ENCODE measurements around the gene FBXO22.
"Not testable (repeated sequence)": the region's sequence is repeated elsewhere in the genome, so short reads cannot be mapped to it uniquely, and the experiment has no call there.

Gene FBXO22

GRCh38 chr15:75903331-75904239 lies at the start of gene FBXO22:
TSS of gene FBXO22 (plus strand) at chr15:75903878. CDS start at chr15:75903964, 86 bp downstream.
- DNase-seq (ENCODE audit: low spot score), result peak; percentile 89

GRCh38 chr15:75857886-75858285 lies 45.8 kb upstream of the FBXO22 start:
- DNase-seq (ENCODE audit: low spot score), result no peak

GRCh38 chr15:75861750-75862402 lies 41.8 kb upstream of the FBXO22 start:
- no peak for DNase-seq (ENCODE audit: low spot score)

DNA sequence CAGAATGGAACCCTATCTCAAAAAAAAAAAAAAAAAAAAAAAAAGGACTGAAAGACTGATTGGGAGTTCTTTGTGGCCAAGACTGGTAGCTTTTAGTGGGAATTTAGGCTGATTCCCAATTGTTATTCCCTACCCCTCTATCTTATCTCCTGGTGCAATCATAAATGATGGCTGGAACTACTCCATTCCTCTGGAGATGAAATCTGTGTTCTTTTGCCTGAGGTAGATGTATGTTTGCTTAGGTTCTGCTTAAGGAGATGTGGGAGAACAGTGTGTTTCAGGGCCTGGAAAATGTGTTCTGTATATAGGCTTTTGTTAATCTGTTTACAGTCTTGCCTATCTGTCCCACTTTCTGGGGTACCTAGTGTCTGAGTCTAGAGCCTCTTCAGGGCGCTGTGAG lies 40.9 kb upstream of the FBXO22 start:
- no peak for DNase-seq (ENCODE audit: low spot score)

DNA sequence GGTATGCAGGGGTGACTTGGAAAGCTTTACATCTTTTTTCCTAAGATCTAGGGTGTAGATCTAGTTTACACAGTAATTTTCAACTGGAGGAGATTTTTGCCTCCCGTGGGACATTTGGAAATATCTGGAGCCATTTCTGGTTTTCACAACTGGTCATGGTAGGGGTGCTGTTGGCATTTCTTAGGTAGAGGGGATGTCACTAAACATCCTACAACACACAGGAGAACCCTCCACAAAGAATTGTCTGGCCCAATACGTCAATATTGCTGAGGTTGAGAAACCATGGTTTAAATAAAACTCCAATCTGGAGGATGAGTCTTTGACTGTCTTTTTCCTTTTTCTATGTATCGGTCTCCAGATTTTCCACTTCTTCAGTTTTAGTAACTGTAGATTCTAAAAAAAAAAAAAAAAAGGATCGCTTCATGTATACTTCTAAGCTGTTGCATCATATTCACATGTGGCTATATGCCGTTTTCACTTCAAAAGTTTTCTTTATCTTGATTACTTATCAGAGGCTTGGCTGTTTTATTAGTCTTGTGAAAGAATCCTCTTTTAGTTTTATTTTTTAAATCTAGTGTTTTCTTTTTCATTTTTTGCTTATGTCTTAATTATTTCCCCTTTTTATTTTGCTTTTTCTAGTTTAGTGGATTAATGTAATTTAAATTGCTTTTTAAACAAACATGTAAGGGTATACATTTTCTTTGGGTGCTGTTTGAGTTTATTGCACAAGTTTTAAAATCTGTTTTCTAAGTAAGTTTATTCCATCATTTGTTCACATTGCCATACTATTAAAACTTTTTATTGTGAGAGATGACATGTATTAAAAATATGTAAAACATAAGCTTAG lies 39.2 kb upstream of the FBXO22 start:
- no peak for DNase-seq (ENCODE audit: low spot score)

DNA sequence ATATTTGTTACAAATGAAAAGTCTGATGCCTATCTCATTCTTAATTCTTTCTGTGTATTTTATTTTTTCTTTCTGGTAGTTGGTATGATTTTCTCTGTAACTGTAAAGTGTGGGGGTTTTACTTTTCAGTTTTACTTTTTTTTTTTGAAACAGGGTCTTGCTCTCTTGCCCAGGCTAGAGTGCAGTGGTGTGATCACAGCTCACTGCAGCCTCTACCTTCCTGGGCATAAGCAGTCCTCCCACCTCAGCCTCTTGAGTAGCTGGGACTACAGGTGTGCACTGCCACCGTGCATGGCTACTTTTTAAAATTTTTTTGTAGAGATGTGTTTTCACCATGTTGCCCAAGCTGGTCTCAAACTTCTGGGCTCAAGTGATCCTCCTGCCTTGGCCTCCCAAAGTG lies 37.6 kb upstream of the FBXO22 start:
- not testable (repeated sequence) for DNase-seq (ENCODE audit: low spot score)

GRCh38 chr15:75866916-75867315 lies 36.8 kb upstream of the FBXO22 start:
- DNase-seq (ENCODE audit: low spot score), result no peak

DNA sequence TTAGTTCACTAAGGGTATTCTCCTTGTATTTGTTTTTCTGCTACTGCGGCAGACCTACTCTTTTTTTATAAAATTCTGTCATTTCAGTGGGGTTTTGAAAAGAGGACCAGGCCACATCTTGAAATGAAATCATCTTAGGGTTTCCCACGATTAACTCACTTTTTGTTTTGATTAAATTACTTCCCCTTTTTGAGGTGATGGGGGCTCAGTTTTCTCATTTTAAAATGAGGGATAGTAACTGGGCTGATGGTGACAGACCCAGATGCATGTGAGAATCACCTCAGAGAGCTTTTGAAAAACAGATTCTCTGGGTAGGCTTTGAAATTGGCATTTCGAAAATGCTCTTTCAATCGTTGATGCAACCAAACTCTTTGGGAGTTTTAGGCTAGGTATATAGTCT lies 36.2 kb upstream of the FBXO22 start:
- no peak for DNase-seq (ENCODE audit: low spot score)

- no peak for DNase-seq (ENCODE audit: low spot score)
Measured at GRCh38 chr15:75868019-75868418, 35.7 kb upstream of the FBXO22 start.

DNA sequence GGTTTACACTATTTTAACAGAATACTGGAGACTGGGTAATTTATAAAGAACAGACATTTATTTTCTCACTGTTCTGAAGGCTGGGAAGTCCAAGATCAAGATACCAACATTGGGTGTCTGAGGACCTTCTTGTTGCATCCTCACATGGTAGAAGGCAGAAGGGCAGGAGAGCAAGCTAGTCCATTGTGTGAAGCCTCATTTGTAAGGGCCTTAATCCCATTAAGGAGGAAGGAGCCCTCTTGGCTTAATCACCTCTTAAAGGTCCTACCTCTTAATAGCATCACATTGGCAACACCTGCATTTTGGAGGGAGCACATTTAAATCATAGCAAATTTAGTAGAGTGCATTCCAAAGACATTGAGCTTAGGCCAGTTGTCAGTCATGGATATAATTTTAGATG lies 34.2 kb upstream of the FBXO22 start:
- no peak for DNase-seq (ENCODE audit: low spot score)

- DNase-seq (ENCODE audit: low spot score), result not testable (repeated sequence)
Measured at GRCh38 chr15:75871589-75871988, 32.1 kb upstream of the FBXO22 start.

DNA sequence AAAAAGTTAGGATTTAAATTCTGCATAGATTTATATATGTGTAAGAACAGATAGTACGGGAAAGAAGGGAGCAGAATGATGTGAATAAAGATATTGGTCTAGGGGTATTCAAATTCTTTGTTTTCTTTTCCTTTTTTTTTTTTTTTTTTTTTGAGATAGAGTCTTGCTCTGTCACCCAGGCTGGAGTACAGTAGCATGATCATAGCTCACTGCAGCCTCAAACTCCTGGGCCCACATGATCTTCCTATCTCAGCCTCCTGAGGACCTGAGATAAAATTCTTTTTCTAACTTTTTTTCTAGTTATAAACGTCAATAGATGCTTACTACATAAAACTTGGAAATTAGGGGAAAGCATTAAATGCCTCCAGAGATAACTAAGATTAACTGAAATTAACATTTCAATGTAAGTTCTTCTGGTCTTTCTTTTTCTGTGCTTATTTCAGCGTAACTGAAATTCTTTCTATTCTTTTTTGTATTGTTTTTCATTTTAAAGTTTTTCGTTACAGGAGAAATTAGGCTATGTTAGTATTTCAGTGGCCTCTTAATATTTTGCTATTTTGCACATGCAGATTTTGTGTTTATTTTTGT lies 31.2 kb upstream of the FBXO22 start:
- DNase-seq (ENCODE audit: low spot score), result no peak

GRCh38 chr15:75884041-75884440 lies 19.6 kb upstream of the FBXO22 start:
- DNase-seq (ENCODE audit: low spot score), result no peak

GRCh38 chr15:75887178-75887577 lies 16.5 kb upstream of the FBXO22 start:
- no peak for DNase-seq (ENCODE audit: low spot score)

DNA sequence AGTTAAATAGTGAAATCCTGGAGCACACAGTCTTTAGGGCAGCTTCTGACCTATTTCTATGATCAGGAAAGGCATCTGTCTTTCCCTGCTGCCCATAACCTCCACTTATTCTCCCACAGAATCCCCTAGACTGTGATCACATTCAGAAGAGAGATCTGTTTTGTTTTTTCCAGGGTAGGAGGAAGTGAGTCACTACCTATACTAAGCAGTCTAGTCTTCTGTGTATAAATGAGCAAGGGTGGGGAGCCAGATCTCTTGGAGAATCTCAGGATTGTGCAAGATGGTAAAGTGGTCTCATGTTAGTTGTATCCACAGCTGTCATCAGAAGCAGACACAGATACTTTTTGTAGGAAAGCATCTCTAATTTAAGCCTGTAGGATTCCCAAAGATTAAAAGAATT lies 11.8 kb upstream of the FBXO22 start:
- DNase-seq (ENCODE audit: low spot score), result no peak

- no peak for DNase-seq (ENCODE audit: low spot score)
Measured at GRCh38 chr15:75895731-75896130, 7.9 kb upstream of the FBXO22 start.

GRCh38 chr15:75900577-75900976 lies 3.1 kb upstream of the FBXO22 start:
- no peak for DNase-seq (ENCODE audit: low spot score)

- no peak for DNase-seq (ENCODE audit: low spot score)
Measured at GRCh38 chr15:75902129-75902557, 1.5 kb upstream of the FBXO22 start.

DNA sequence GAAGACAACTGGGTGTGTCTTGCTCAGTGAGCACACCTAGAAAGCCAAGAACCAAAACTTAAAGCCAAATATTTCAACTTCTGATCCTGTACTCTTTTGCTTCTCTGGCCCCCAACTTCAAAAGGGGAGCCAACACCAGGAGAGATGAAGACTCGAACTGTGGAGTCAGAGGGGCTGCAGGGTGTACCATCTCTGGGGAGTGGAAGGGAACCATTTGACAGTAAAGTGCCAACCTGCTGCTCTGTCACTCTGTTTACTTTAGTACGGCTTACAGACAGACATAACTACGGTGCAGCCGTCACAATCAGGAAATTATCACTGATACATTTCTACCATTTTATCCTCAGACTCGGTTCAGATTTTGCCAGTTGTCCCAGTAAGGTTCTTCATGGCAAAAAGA lies 1.6 kb downstream of the FBXO22 start:
- DNase-seq (ENCODE audit: low spot score), result no peak

DNA sequence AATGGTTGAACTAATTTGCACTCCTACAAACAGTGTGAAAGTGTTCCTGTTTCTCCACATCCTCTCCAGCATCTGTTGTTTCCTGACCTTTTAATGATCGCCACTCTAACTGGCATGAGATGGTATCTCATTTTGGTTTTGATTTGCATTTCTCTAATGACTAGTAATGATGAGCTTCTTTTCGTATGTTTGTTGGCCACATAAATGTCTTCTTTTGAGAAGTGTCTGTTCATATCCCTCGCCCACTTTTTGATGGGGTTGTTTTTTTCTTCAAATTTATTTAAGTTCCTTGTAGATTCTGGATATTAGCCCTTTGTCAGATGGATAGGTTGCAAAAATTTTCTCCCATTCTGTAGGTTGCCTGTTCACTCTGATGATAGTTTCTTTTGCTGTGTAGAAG lies 6.7 kb downstream of the FBXO22 start:
- DNase-seq (ENCODE audit: low spot score), result not testable (repeated sequence)

DNA sequence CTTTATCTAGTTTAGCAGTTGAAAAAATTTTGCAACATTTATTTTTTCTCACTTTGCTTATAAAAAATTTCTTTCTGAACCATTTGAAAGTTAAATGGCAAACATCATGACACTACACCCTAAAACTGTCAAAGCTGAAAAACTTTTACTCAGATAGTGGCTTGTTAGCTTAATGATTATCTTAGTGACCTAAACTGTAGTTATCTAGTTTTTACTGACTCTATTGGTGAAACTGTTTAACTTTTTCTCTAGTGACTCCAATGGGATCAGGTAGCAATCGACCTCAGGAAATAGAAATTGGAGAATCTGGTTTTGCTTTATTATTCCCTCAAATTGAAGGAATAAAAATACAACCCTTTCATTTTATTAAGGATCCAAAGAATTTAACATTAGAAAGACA lies 13.3 kb downstream of the FBXO22 start:
- DNase-seq (ENCODE audit: low spot score), result no peak

GRCh38 chr15:75918135-75918534 lies 14.5 kb downstream of the FBXO22 start:
- no peak for DNase-seq (ENCODE audit: low spot score)

Data from CD4-positive, alpha-beta T cell treated with Interleukin-2 at 100 ng/mL for 4 hours (primary cell).